GM12878 (cell line): ENCODE results near the gene DHRS7B. TPM values are rescaled to one million over a fixed set of nuclear protein-coding genes. Genes with fewer than 3 reads are reported as not detected.

Source experiments
- ATAC-seq: fragments of 200-7000 bp; cut with Tn5 transposase; 3 replicates; pipeline ENCODE4 v1.9.1; 2020; ENCODE audit warnings: mild to moderate bottlenecking, moderate library complexity
- BruUV-seq: library from RNA; stranded (reverse); fragments of 400-500 nt; replicated peaks from 2 replicates; lab custom pipeline; 2021; lab: Mats Ljungman, UMichigan
- CTCF ChIA-PET: fragments of 300-600 bp; sonication (Branson Sonifier 250); formaldehyde crosslinking; extraction: SDS; loops from one replicate; lab custom pipeline; 2021; ENCODE audit warnings: inconsistent platforms; lab: Yijun Ruan, JAX
- POLR2A ChIA-PET: fragments of 350-600 bp; formaldehyde crosslinking; extraction: SDS; loops from one replicate; lab custom pipeline; 2021; ENCODE audit warnings: inconsistent platforms; lab: Charles Lee
- RAD21 ChIA-PET: fragments of 300-600 bp; sonication (Branson Sonifier 250); formaldehyde crosslinking; loops from one replicate; lab custom pipeline; 2023; ENCODE audit warnings: antibody characterized with exemption; ENCODE audit not compliant: unreplicated experiment; lab: Charles Lee
- SMC1A ChIA-PET: fragments of 300-600 bp; sonication (Branson Sonifier 250); formaldehyde crosslinking; loops from one replicate; lab custom pipeline; 2023; ENCODE audit not compliant: unreplicated experiment, uncharacterized antibody; lab: Charles Lee
- DNase-seq: peaks from one replicate; pipeline ENCODE4 v3.0.0-alpha.2; 2011; ENCODE audit warnings: low read depth, low spot score
- FAIRE-seq: peaks from 3 replicates; lab custom pipeline; 2011; peaks lifted over from hg19 to GRCh38; lab: Jason Lieb, UNC
- H2AFZ ChIP-seq: 2 replicates; pipeline ENCODE4 v1.6.0; 2011; ENCODE audit warnings: low read depth, low read length, control low read depth; ENCODE audit not compliant: control insufficient read depth
- H3K27ac ChIP-seq: 2 replicates; pipeline ENCODE4 v1.5.1; 2011; ENCODE audit warnings: control low read depth; ENCODE audit not compliant: control insufficient read depth, insufficient read depth
- H3K27me3 ChIP-seq, 2 experiments: replicated peaks in 1 of 2; 2 replicates each; pipeline versions ENCODE4 v1.6.0 to v1.6.1; 2011; ENCODE audit warnings: low read length in 1 of 2; ENCODE audit not compliant: control insufficient read depth in 2 of 2, insufficient read depth in 2 of 2
- H3K36me3 ChIP-seq, 2 experiments: 2 replicates each; pipeline ENCODE4 v1.5.1; 2011; ENCODE audit warnings: low read length in 1 of 2; ENCODE audit not compliant: control insufficient read depth in 2 of 2, insufficient read depth in 2 of 2
- H3K4me1 ChIP-seq: 2 replicates; pipeline ENCODE4 v1.6.1; 2011; ENCODE audit warnings: mild to moderate bottlenecking, low read length, moderate library complexity, mixed read lengths; ENCODE audit not compliant: control insufficient read depth, insufficient read depth
- H3K4me2 ChIP-seq: 2 replicates; pipeline ENCODE4 v1.6.0; 2011; ENCODE audit warnings: control low read depth; ENCODE audit not compliant: control insufficient read depth, insufficient read depth
- H3K4me3 ChIP-seq: fragments of 200-600 bp; sonication (generic); 2 replicates; pipeline ENCODE4 v1.5.1; 2016
- H3K79me2 ChIP-seq: 2 replicates; pipeline ENCODE4 v1.6.0; 2011; ENCODE audit warnings: low read length; ENCODE audit not compliant: control insufficient read depth, insufficient read depth
- H3K9ac ChIP-seq: 2 replicates; pipeline ENCODE4 v1.8.0; 2011; ENCODE audit warnings: low read length, control low read depth, mixed read lengths; ENCODE audit not compliant: control insufficient read depth, insufficient read depth
- H3K9me3 ChIP-seq: replicated peaks from 3 replicates; pipeline ENCODE4 v1.5.1; 2011; ENCODE audit warnings: mild to moderate bottlenecking, low read length; ENCODE audit not compliant: control insufficient read depth, insufficient read depth
- H4K20me1 ChIP-seq: 2 replicates; pipeline ENCODE4 v1.6.0; 2011; ENCODE audit not compliant: control insufficient read depth, insufficient read depth
- BCL11A ChIP-seq: IDR thresholded peaks from 2 replicates; pipeline ENCODE4 v1.6.1; 2011; ENCODE audit warnings: low read depth, low read length
- JUNB ChIP-seq: IDR thresholded peaks from 2 replicates; pipeline ENCODE4 v1.6.1; 2016; ENCODE audit warnings: antibody characterized with exemption, mild to moderate bottlenecking
- KAT2A ChIP-seq: conservative IDR thresholded peaks from 2 replicates; pipeline ENCODE4 v1.6.1; 2011; ENCODE audit warnings: low read depth, low read length; ENCODE audit not compliant: control insufficient read depth
- MAX ChIP-seq: IDR thresholded peaks from 2 replicates; pipeline ENCODE4 v1.6.1; 2012; ENCODE audit warnings: low read depth, low read length, improper control_type of control experiment
- MXI1 ChIP-seq: fragments of 150-350 bp; IDR thresholded peaks from 2 replicates; pipeline ENCODE4 v1.6.1; 2011; ENCODE audit warnings: low read depth, mild to moderate bottlenecking, inconsistent platforms, low read length, improper control_type of control experiment
- NKRF ChIP-seq: fragments of 450-650 bp; conservative IDR thresholded peaks from 2 replicates; pipeline ENCODE4 v1.6.1; 2017; ENCODE audit warnings: mild to moderate bottlenecking, moderate library complexity
- NR2C2 ChIP-seq: IDR thresholded peaks from 2 replicates; pipeline ENCODE4 v1.6.1; 2011; ENCODE audit warnings: borderline replicate concordance, low read depth; ENCODE audit not compliant: control insufficient read depth, insufficient read length
- PBX3 ChIP-seq: IDR thresholded peaks from 2 replicates; pipeline ENCODE4 v1.6.1; 2011; ENCODE audit warnings: mild to moderate bottlenecking, low read depth, low read length, moderate library complexity; ENCODE audit not compliant: insufficient replicate concordance
- POLR2A ChIP-seq: IDR thresholded peaks from 2 replicates; pipeline ENCODE4 v1.6.1; 2011; ENCODE audit warnings: low read depth, mild to moderate bottlenecking, low read length
- RAD21 ChIP-seq: IDR thresholded peaks from 2 replicates; pipeline ENCODE4 v1.6.1; 2011; ENCODE audit warnings: mild to moderate bottlenecking, low read depth, low read length, moderate library complexity; ENCODE audit not compliant: insufficient read depth
- SKIL ChIP-seq: fragments of 450-650 bp; IDR thresholded peaks from 2 replicates; pipeline ENCODE4 v1.6.1; 2017; ENCODE audit warnings: mild to moderate bottlenecking, low read depth, inconsistent platforms; ENCODE audit not compliant: poor library complexity, severe bottlenecking
- SREBF2 ChIP-seq: IDR thresholded peaks from 2 replicates; pipeline ENCODE4 v1.6.1; 2012; ENCODE audit warnings: mild to moderate bottlenecking, low read length
- TAF1 ChIP-seq: IDR thresholded peaks from 2 replicates; pipeline ENCODE4 v1.6.1; 2011; ENCODE audit warnings: mild to moderate bottlenecking, low read depth, low read length, borderline replicate concordance
- YY1 ChIP-seq: IDR thresholded peaks from 2 replicates; pipeline ENCODE4 v1.6.1; 2011; ENCODE audit warnings: low read depth, mild to moderate bottlenecking, low read length
- ZNF274 ChIP-seq: IDR thresholded peaks from one replicate; pipeline ENCODE4 v1.8.0; 2011; ENCODE audit not compliant: insufficient read length, insufficient read depth
- WGBS: methylation state at CpG from one replicate; pipeline ENCODE4 v1.1.6; 2016; ENCODE audit warnings: low lambda C conversion rate; ENCODE audit not compliant: insufficient replicate concordance, insufficient coverage; ENCODE audit errors: missing lambda C conversion rate; 5-methylcytosine and 5-hydroxymethylcytosine counted together
- in situ Hi-C: fragments of 300-500 bp; cut with MboI; formaldehyde crosslinking; loops from 9 replicates; pipeline ENCODE4 v1.14.3; 2018; ENCODE audit warnings: mixed read lengths
- intact Hi-C: fragments of 100-400 bp; cut with micrococcal nuclease; formaldehyde crosslinking; loops from one replicate; pipeline ENCODE4 v1.14.2; 2022; ENCODE audit not compliant: unreplicated experiment
- polyA plus RNA-seq, 11 experiments: library from polyadenylated mRNA; depleted of rRNA in 4 of 11; unstranded in 6 of 11; stranded (reverse) in 5 of 11; fragments of >200 nt; fragmentation: Nextera tagmentation in 4 of 11; fragmentation: Illumina TruSeq in 1 of 11; extraction: Ambion mirVana in 4 of 11; extraction: Trizol in 1 of 11; gene quantifications; 1 replicate in 1 of 11; 2 replicates in 10 of 11; pipeline versions ENCODE4 v1.2.1 to v1.2.3, GENCODE V29; 2011 to 2016; ENCODE audit warnings: inconsistent platforms in 2 of 11, missing spikeins in 2 of 11, low read depth in 1 of 11
- total RNA-seq, 4 experiments: library from RNA; depleted of rRNA in 3 of 4; stranded (reverse); fragments of >200 nt in 3 of 4; fragmentation: Illumina TruSeq in 1 of 4; extraction: Trizol in 1 of 4; gene quantifications; 2 replicates each; pipeline versions ENCODE4 v1.2.1 to v1.2.3, GENCODE V29; 2013 to 2021

The DHRS7B gene
- total and polyA plus RNA-seq, 10 of the 15 experiments (the other 5 are each of a cell fraction or from before 2014, with no cell fraction given) = 11.1 to 35.6 (median 23.0) TPM

- ATAC-seq (no peak), FAIRE-seq (no peak), DNase-seq (no peak)
- ChIA-PET POLR2A (no interaction called here), SMC1A (no interaction called here), RAD21 (no interaction called here), CTCF (no interaction called here)
- in situ Hi-C loops (no loop called here), intact Hi-C loops (no loop called here)
- Histone ChIP-seq H3K4me1 (no peaks in the 10 kb centered on the region), H3K27me3 (no peaks in the 10 kb centered on the region), H3K4me3 (no peak overlapping the region), H3K9ac (no peak overlapping the region), H3K36me3 (no peaks in the 10 kb centered on the region), H3K4me2 (no peak overlapping the region), H3K79me2 (no peaks in the 10 kb centered on the region), H4K20me1 (no peaks in the 10 kb centered on the region), H3K27ac (no peak overlapping the region), H3K9me3 (no peaks in the 10 kb centered on the region), H2AFZ (no peak overlapping the region)
- TF ChIP-seq MAX = no peak
- TF ChIP-seq BCL11A = no peak
- TF ChIP-seq SKIL = no peak
- no peak for TF ChIP-seq ZNF274
- no peak for TF ChIP-seq MXI1
- TF ChIP-seq POLR2A = no peak
- no peak for TF ChIP-seq YY1
- no peak for TF ChIP-seq JUNB
- no peak for TF ChIP-seq NR2C2
- TF ChIP-seq PBX3 = no peak
- no peak for TF ChIP-seq TAF1
- no peak for TF ChIP-seq NKRF
- no peak for TF ChIP-seq KAT2A
- no peak for TF ChIP-seq SREBF2
- TF ChIP-seq RAD21 = no peak
- no TSS peak for BruUV-seq
- WGBS = 75% methylated on average over 7 of the region's 7 CpGs
These were observed 107.0 kb downstream of the DHRS7B start for GRCh38 chr17:21233581-21234347.
